HUES48 (cell line): ENCODE results near the gene LRRC4B.
"Not testable (repeated sequence)": the region's sequence is repeated elsewhere in the genome, so short reads cannot be mapped to it uniquely, and the experiment has no call there.

Experiments used
- H3K27ac ChIP-seq: one replicate; pipeline ENCODE4 v1.7.0; 2013; ENCODE audit warnings: low read depth, low read length, inconsistent platforms
- H3K27me3 ChIP-seq: 2 replicates; pipeline ENCODE4 v1.6.1; 2013; ENCODE audit warnings: mild to moderate bottlenecking, low read length; ENCODE audit not compliant: control insufficient read depth, insufficient read depth
- H3K36me3 ChIP-seq: 2 replicates; pipeline ENCODE4 v1.6.1; 2013; ENCODE audit warnings: low read length; ENCODE audit not compliant: control insufficient read depth, insufficient read depth
- H3K4me1 ChIP-seq: 2 replicates; pipeline ENCODE4 v1.6.1; 2013; ENCODE audit warnings: mild to moderate bottlenecking, low read length; ENCODE audit not compliant: control insufficient read depth, insufficient read depth
- H3K4me3 ChIP-seq: 2 replicates; pipeline ENCODE4 v1.5.1; 2013; ENCODE audit warnings: mild to moderate bottlenecking, low read depth, low read length
- H3K9ac ChIP-seq: 2 replicates; pipeline ENCODE4 v1.6.1; 2013; ENCODE audit warnings: mild to moderate bottlenecking, low read depth, low read length, moderate library complexity
- H3K9me3 ChIP-seq: 2 replicates; pipeline ENCODE4 v1.6.1; 2013; ENCODE audit warnings: low read length; ENCODE audit not compliant: control insufficient read depth, insufficient read depth

The LRRC4B gene

DNA sequence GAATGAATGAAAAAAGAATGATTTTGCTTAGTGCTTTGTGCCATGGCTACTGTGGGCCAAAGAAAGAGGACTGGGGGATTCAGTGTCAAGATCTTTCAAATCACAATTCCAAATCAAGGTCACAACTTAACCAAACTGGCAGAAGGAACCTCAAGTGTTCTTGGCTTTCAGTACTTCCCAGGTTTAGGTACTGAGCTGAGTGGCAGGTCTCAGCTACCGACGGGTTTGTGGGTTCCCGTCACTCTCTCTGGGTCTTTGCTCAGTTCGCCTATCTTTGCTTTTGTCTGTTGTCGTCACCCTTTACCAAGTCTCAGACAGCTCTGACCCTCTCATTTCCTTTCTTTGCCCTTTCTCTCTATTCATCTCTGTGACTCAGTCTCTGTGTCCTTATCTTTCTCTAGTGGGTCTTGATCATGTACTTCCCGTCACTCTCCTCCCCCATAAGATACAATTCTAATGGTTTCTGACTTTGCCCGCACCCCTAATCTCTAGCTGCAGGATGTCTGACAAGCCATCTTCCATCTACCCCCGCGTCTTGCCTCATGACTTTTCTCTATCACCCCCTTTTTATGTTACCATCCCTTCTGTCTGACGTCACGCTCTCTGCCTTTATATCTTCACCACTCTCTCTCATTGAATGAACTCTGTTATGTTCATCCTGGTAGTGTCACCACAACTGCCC, 33.3 kb upstream of the LRRC4B start:
- Histone ChIP-seq H3K9ac (no peak overlapping the region), H3K4me3 (no peak overlapping the region), H3K9me3 (peaks cover 6% of the 10 kb centered on the region; the same call in 1 of the 2 replicates), H3K36me3 (no peaks in the 10 kb centered on the region), H3K27ac (no peak overlapping the region), H3K27me3 (peaks cover 17% of the 10 kb centered on the region), H3K4me1 (no peaks in the 10 kb centered on the region)

- H3K27me3 ChIP-seq, result peaks cover 14% of the 10 kb centered on the region
- no peaks in the 10 kb centered on the region for H3K36me3 ChIP-seq
Observed at GRCh38 chr19:50599427-50599826, 31.2 kb upstream of the LRRC4B start.

GRCh38 chr19:50590191-50590590, 22.0 kb upstream of the LRRC4B start:
- no peak overlapping the region for H3K27ac ChIP-seq
- no peak overlapping the region for H3K9ac ChIP-seq
- H3K4me1 ChIP-seq, result no peaks in the 10 kb centered on the region
- H3K4me3 ChIP-seq, result no peak overlapping the region
- H3K9me3 ChIP-seq, result no peaks in the 10 kb centered on the region
- H3K36me3 ChIP-seq, result no peaks in the 10 kb centered on the region
- no peaks in the 10 kb centered on the region for H3K27me3 ChIP-seq

More at GRCh38 chr19:50599427-50599826, 31.2 kb upstream of the LRRC4B start:
- Histone ChIP-seq H3K4me1 (no peaks in the 10 kb centered on the region), H3K9ac (no peak overlapping the region), H3K27ac (peak overlapping the region; percentile 57), H3K4me3 (no peak overlapping the region), H3K9me3 (peaks cover 6% of the 10 kb centered on the region; the same call in 1 of the 2 replicates)

- H3K9ac ChIP-seq, H3K27ac ChIP-seq, H3K4me3 ChIP-seq, H3K9me3 ChIP-seq, H3K4me1 ChIP-seq, H3K27me3 ChIP-seq, H3K36me3 ChIP-seq: not testable (repeated sequence)
Observed at GRCh38 chr19:50581795-50582660, 13.8 kb upstream of the LRRC4B start.

- Histone ChIP-seq H3K9me3 (no peaks in the 10 kb centered on the region), H3K9ac (no peak overlapping the region), H3K27me3 (no peaks in the 10 kb centered on the region), H3K36me3 (no peaks in the 10 kb centered on the region), H3K4me1 (no peaks in the 10 kb centered on the region), H3K27ac (no peak overlapping the region), H3K4me3 (no peak overlapping the region)
Observed at GRCh38 chr19:50580970-50581634, 12.9 kb upstream of the LRRC4B start.

DNA sequence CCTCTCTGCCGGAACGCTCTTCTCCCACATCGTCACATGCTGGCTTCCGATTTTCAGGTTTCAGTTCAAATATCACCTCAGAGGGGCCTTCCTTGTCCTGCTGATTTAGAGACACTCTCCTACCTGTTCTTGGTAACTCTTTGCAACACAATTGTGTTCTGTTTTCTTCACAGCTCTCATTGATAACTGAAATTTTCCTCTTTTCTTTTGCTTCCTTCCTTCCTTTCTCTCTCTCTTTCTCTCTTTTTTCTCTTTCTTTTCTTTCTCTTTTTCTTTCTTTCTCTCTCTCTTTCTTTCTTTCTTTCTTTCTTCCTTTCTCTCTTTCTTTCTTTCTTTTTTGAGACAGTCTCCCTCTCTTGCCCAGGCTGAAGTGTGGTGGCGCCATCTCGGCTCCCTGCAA, 12.0 kb upstream of the LRRC4B start:
- Histone ChIP-seq H3K4me1 (no peaks in the 10 kb centered on the region), H3K36me3 (no peaks in the 10 kb centered on the region), H3K4me3 (no peak overlapping the region), H3K9ac (no peak overlapping the region), H3K9me3 (no peaks in the 10 kb centered on the region), H3K27me3 (no peaks in the 10 kb centered on the region), H3K27ac (no peak overlapping the region)

GRCh38 chr19:50576769-50577168, 8.5 kb upstream of the LRRC4B start:
- not testable (repeated sequence) for H3K9me3 ChIP-seq, H3K27me3 ChIP-seq, H3K9ac ChIP-seq, H3K4me3 ChIP-seq, H3K36me3 ChIP-seq, H3K4me1 ChIP-seq, H3K27ac ChIP-seq

DNA sequence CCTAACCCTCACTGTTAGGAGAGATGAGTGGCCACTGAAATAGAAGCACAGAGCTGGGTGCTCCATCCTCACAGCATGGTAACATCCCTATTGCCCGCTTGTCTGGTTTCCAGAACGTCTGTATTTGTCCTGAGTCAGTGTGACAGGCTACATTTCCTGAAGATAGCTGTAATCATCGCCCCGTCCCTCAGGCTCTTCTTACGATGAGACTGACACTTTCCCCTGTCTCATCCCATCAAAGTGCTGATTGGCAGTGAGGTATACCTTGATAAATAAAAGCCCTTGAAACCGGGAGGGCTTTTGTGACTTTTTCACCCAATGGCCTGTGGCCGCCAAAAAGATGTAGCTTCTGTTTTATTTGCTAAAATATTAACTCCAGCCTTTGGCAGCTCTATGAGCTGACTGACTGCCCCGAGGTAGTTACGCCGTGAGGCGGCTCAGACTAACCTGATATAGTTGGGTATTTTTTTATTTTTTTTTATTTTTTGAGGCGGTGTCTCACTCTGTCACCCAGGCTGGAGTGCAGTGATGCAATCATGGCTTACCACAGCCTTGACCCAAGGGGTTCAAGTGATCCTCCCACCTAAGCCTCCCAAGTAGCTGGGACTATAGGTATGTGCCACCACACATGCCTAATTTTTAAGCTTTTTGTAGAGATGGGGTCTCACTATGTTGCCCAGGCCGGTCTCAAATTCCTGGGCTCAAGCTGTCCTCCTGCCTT, 5.7 kb upstream of the LRRC4B start:
- Histone ChIP-seq H3K36me3 (no peaks in the 10 kb centered on the region), H3K27me3 (peaks cover 3% of the 10 kb centered on the region), H3K4me3 (no peak overlapping the region), H3K9ac (no peak overlapping the region), H3K9me3 (no peaks in the 10 kb centered on the region), H3K4me1 (no peaks in the 10 kb centered on the region), H3K27ac (no peak overlapping the region)

GRCh38 chr19:50570997-50571396, 2.8 kb upstream of the LRRC4B start:
- no peak overlapping the region for H3K9ac ChIP-seq
- peaks cover 14% of the 10 kb centered on the region for H3K27me3 ChIP-seq
- no peak overlapping the region for H3K4me3 ChIP-seq
- H3K27ac ChIP-seq, result no peak overlapping the region
- H3K9me3 ChIP-seq, result no peaks in the 10 kb centered on the region
- no peaks in the 10 kb centered on the region for H3K36me3 ChIP-seq
- H3K4me1 ChIP-seq, result no peaks in the 10 kb centered on the region

- H3K27me3 ChIP-seq, result peaks cover 24% of the 10 kb centered on the region
- no peaks in the 10 kb centered on the region for H3K36me3 ChIP-seq
- H3K4me3 ChIP-seq, result no peak overlapping the region
- H3K9me3 ChIP-seq, result no peaks in the 10 kb centered on the region
- H3K27ac ChIP-seq, result no peak overlapping the region
- no peak overlapping the region for H3K9ac ChIP-seq
- H3K4me1 ChIP-seq, result no peaks in the 10 kb centered on the region
Observed at GRCh38 chr19:50569938-50570540, 1.8 kb upstream of the LRRC4B start.
